A673 (cell line): Measurements from ENCODE around the gene ANP32B.

Experiments used
- CTCF ChIP-seq: fragments of 300-800, 200-600 bp; sonication (generic); conservative IDR thresholded peaks from 2 replicates; pipeline ENCODE4 v1.5.1; 2017; ENCODE audit warnings: low read depth, mild to moderate bottlenecking, antibody characterized with exemption, low read length, moderate library complexity, mixed read lengths
- EZH2 ChIP-seq: fragments of 200-600 bp; sonication (generic); IDR thresholded peaks from 2 replicates; pipeline ENCODE4 v1.6.1; 2017; ENCODE audit warnings: borderline replicate concordance, low read depth, mild to moderate bottlenecking, mixed read lengths, antibody characterized with exemption, low read length; ENCODE audit not compliant: poor library complexity, severe bottlenecking

DNA sequence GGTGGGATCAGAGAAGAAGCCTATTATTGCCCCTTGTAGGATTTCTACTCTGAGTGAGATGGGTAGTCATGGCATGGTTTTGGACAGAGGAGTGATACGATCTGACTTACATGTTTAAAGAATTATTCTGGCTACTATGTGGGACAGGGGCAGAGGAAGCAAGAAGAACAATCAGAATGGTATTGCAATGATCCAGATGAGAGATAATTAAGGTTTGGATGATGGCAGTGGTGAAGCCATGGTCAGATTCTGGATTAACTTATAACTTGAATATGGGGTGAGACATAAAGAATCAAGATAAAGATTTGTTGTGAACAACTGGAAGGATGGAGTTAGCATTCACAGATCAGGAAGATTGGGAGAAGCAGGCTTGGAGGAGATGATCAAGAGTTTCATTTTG lies 41.8 kb upstream of the ANP32B start:
- TF ChIP-seq CTCF (no peak), EZH2 (no peak)
